Transverse colon (tissue), 4 donors: Measurements from ENCODE around the gene CEACAM21.

Source experiments
- CTCF ChIP-seq, 5 experiments: fragments of 200-600 bp in 3 of 5; fragments of 450-650 bp in 2 of 5; sonication (generic) in 3 of 5; IDR thresholded peaks; 1 replicate in 2 of 5; 2 replicates in 3 of 5; pipeline ENCODE4 v1.5.1; 2016 to 2017; ENCODE audit warnings: antibody characterized with exemption in 5 of 5, inconsistent platforms in 3 of 5, mild to moderate bottlenecking in 2 of 5, moderate library complexity in 1 of 5
- POLR2A ChIP-seq: fragments of 450-650 bp; IDR thresholded peaks from one replicate; pipeline ENCODE4 v1.6.1; 2016; ENCODE audit warnings: antibody characterized with exemption, mild to moderate bottlenecking, moderate library complexity
- POLR2AphosphoS5 ChIP-seq, 3 donors: sonication (generic); formaldehyde crosslinking; IDR thresholded peaks; one replicate each; pipeline ENCODE4 v1.6.1; 2016; ENCODE audit warnings: antibody characterized with exemption in 3 of 3

GRCh38 chr19:41615207-41615606 lies 39.2 kb downstream of the CEACAM21 start:
- TF ChIP-seq CTCF (IDR thresholded peaks at IDR 0.05) (no peak), POLR2A (no peak), POLR2AphosphoS5 (IDR thresholded peaks at IDR 0.05) (no peak)
